Measurements from ENCODE around the gene GTF2H4. TPM values are rescaled to one million over a fixed set of nuclear protein-coding genes. Genes with fewer than 3 reads are reported as not detected.

GTF2H4 gene
- total and polyA plus RNA-seq, 10 of the 15 experiments (the other 5 are each of a cell fraction or from before 2014, with no cell fraction given): 1.1 to 43.8 (median 18.9) TPM

DNA sequence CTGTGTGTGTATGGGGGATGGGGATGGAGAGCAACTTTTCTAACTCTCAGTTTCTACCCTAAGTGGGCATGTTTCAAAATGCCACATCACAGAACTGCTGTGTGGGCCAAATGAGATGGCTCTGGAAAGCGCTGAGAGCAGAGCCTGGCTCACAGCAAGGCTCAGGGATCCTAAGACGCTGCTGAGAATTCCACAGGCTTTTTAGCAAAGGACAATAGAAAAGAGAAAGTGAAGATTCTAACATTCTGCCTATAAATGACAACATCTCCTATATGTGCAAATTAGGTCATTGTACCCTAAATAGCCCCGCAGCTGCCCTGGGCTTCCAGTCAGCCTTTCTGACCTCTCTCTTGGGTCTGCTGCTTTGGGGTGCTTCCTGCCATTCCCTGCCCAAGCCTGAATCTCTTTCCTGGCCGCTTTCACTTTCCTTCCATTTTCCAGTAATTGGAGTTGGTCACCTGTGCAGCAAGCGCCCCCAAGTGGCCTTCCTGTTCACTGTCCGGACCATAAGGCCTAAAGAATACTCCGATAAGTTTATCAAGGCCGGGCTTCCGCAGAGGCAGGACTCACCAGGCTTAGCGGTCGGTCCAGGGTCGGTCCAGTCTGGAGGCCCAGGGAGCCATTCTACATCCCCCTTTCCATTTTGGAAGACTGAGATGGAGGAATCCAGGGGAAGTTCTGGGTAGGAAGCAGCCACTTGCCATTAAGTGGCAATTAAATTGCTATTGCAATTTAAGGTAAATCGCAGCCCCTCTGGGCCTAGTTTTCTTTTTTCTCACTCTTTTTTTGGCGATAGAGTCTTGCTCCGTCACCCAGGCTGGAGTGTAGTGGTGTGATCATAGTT, 30.4 kb upstream of the GTF2H4 start (continued):
- TF ChIP-seq, protein P1, sequence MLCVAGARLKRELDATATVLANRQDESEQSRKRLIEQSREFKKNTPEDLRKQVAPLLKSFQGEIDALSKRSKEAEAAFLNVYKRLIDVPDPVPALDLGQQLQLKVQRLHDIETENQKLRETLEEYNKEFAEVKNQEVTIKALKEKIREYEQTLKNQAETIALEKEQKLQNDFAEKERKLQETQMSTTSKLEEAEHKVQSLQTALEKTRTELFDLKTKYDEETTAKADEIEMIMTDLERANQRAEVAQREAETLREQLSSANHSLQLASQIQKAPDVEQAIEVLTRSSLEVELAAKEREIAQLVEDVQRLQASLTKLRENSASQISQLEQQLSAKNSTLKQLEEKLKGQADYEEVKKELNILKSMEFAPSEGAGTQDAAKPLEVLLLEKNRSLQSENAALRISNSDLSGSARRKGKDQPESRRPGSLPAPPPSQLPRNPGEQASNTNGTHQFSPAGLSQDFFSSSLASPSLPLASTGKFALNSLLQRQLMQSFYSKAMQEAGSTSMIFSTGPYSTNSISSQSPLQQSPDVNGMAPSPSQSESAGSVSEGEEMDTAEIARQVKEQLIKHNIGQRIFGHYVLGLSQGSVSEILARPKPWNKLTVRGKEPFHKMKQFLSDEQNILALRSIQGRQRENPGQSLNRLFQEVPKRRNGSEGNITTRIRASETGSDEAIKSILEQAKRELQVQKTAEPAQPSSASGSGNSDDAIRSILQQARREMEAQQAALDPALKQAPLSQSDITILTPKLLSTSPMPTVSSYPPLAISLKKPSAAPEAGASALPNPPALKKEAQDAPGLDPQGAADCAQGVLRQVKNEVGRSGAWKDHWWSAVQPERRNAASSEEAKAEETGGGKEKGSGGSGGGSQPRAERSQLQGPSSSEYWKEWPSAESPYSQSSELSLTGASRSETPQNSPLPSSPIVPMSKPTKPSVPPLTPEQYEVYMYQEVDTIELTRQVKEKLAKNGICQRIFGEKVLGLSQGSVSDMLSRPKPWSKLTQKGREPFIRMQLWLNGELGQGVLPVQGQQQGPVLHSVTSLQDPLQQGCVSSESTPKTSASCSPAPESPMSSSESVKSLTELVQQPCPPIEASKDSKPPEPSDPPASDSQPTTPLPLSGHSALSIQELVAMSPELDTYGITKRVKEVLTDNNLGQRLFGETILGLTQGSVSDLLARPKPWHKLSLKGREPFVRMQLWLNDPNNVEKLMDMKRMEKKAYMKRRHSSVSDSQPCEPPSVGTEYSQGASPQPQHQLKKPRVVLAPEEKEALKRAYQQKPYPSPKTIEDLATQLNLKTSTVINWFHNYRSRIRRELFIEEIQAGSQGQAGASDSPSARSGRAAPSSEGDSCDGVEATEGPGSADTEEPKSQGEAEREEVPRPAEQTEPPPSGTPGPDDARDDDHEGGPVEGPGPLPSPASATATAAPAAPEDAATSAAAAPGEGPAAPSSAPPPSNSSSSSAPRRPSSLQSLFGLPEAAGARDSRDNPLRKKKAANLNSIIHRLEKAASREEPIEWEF (IDR thresholded peaks at IDR 0.05; ENCODE audit: insufficient replicate concordance, low read depth, low read length): no peak
- TF ChIP-seq CREB1 (IDR thresholded peaks at IDR 0.05; ENCODE audit: low read depth) (0 out of 2 replicates have a peak, but pooled peaks have one; percentile 8), KLF5 (IDR thresholded peaks at IDR 0.05; ENCODE audit: partially characterized antibody) (no peak), YY1 (IDR thresholded peaks at IDR 0.05; ENCODE audit: low read depth, low read length) (peak; percentile 79), ZZZ3 (IDR thresholded peaks at IDR 0.05; ENCODE audit: control insufficient read depth, insufficient read length, low read depth) (no peak), NR2C1 (IDR thresholded peaks at IDR 0.05) (no peak), CBFB (IDR thresholded peaks at IDR 0.05; ENCODE audit: low read depth) (no peak), POLR2A (IDR thresholded peaks at IDR 0.05; ENCODE audit: low read depth, low read length) (0 out of 2 replicates have a peak, but pooled peaks have one; percentile 28), ESRRA (IDR thresholded peaks at IDR 0.05; ENCODE audit: low read length) (0 out of 2 replicates have a peak, but pooled peaks have one; percentile 48), NR2C2 (IDR thresholded peaks at IDR 0.05; ENCODE audit: borderline replicate concordance, control insufficient read depth, insufficient read length, low read depth) (no peak), SRF (IDR thresholded peaks at IDR 0.05; ENCODE audit: low read depth in 2 of 2, low read length in 2 of 2) (no peak), CHD4 (IDR thresholded peaks at IDR 0.05) (no peak), SMAD5 (IDR thresholded peaks at IDR 0.05; ENCODE audit: low read depth) (no peak), ZBED1 (IDR thresholded peaks at IDR 0.05; ENCODE audit: borderline replicate concordance) (no peak)
- TF ChIP-seq, protein P2, sequence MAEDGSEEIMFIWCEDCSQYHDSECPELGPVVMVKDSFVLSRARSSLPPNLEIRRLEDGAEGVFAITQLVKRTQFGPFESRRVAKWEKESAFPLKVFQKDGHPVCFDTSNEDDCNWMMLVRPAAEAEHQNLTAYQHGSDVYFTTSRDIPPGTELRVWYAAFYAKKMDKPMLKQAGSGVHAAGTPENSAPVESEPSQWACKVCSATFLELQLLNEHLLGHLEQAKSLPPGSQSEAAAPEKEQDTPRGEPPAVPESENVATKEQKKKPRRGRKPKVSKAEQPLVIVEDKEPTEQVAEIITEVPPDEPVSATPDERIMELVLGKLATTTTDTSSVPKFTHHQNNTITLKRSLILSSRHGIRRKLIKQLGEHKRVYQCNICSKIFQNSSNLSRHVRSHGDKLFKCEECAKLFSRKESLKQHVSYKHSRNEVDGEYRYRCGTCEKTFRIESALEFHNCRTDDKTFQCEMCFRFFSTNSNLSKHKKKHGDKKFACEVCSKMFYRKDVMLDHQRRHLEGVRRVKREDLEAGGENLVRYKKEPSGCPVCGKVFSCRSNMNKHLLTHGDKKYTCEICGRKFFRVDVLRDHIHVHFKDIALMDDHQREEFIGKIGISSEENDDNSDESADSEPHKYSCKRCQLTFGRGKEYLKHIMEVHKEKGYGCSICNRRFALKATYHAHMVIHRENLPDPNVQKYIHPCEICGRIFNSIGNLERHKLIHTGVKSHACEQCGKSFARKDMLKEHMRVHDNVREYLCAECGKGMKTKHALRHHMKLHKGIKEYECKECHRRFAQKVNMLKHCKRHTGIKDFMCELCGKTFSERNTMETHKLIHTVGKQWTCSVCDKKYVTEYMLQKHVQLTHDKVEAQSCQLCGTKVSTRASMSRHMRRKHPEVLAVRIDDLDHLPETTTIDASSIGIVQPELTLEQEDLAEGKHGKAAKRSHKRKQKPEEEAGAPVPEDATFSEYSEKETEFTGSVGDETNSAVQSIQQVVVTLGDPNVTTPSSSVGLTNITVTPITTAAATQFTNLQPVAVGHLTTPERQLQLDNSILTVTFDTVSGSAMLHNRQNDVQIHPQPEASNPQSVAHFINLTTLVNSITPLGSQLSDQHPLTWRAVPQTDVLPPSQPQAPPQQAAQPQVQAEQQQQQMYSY (CRISPR knock-in tag; IDR thresholded peaks at IDR 0.05): no peak
- TF ChIP-seq, protein P3, sequence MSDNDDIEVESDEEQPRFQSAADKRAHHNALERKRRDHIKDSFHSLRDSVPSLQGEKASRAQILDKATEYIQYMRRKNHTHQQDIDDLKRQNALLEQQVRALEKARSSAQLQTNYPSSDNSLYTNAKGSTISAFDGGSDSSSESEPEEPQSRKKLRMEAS (IDR thresholded peaks at IDR 0.05; ENCODE audit: low read depth, low read length): no peak
- TF ChIP-seq, protein P4, sequence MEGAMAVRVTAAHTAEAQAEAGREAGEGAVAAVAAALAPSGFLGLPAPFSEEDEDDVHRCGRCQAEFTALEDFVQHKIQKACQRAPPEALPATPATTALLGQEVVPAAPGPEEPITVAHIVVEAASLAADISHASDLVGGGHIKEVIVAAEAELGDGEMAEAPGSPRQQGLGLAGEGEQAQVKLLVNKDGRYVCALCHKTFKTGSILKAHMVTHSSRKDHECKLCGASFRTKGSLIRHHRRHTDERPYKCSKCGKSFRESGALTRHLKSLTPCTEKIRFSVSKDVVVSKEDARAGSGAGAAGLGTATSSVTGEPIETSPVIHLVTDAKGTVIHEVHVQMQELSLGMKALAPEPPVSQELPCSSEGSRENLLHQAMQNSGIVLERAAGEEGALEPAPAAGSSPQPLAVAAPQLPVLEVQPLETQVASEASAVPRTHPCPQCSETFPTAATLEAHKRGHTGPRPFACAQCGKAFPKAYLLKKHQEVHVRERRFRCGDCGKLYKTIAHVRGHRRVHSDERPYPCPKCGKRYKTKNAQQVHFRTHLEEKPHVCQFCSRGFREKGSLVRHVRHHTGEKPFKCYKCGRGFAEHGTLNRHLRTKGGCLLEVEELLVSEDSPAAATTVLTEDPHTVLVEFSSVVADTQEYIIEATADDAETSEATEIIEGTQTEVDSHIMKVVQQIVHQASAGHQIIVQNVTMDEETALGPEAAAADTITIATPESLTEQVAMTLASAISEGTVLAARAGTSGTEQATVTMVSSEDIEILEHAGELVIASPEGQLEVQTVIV (IDR thresholded peaks at IDR 0.05; ENCODE audit: borderline replicate concordance, partially characterized antibody): no peak
